Loucy (cell line): ENCODE data around the gene TRUB2.

Experiments
- CTCF ChIP-seq: fragments of 200-600 bp; sonication (generic); conservative IDR thresholded peaks from 2 replicates; pipeline ENCODE4 v1.5.1; 2014; ENCODE audit warnings: mild to moderate bottlenecking, antibody characterized with exemption, low read length
- EZH2phosphoT487 ChIP-seq: fragments of 200-600 bp; IDR thresholded peaks from 2 replicates; pipeline ENCODE4 v1.6.1; 2018; ENCODE audit warnings: antibody characterized with exemption, mild to moderate bottlenecking, moderate library complexity, borderline replicate concordance

DNA sequence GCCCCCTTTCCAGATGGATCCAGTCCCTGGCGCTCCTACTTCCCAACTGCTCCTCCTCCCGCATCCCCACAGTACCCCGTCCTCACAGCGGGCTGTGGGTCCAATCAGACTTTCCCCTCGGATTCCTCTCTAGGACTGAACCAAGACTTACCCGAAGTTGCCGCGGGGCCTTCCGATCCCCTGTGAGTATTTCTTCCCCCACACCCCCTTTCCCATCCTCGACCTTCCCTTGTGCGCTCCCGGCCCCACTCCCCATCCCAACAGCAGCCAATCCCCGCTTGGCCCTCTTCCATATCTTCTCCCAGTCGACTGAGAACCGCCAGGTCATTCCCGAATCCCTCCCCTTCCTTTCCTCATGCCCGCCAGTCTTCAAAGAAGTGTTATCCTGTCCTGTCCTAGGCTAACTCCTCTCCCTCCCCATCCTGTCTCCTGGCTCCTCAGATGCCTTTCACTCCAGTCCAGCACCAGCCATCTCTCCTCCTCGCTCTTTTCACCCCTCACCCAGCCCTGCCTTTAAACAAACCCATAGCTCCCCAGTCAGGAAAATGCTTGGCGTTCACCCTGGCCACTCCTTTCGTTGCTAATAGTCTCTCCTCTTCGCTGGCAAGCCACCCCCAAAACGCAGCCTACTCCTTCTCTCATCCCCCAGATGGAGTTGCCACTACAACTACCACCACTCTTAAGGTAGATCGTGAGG is 45.5 kb downstream of the TRUB2 start:
- TF ChIP-seq CTCF (no peak), EZH2phosphoT487 (no peak)
